Measurements from ENCODE around the gene PGAP2.

DNA sequence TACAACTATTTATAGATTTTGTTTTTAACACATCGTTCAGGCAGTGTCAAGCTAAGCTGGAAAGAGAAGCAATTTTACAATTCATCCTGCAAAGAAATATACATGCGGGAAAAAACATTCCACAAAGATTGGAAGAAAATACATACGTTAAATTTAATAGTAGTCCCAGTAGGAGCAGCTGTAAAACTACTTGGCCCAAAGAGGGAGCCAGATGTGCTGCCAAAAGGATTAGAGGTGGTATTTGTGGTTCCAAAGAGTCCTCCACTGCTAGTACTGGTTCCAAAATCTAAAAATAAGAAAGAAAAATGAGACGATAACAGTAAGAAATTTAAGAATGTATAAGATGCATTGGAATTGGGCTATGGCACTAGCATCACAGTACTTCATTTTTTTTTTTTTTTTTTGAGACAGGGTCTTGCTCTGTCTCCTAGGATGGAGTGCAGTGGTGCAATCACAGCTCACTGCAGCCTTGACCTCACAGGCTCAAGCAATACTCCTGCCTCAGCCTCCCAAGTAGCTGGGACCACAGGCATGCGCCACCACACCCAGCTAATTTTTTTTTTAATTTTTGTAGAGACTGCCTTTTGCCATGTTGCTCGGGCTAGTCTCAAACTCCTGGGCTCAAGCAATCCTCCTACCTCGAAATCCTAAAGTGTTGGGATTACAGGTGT lies 32.5 kb upstream of the PGAP2 start:
- TF ChIP-seq, protein P1, sequence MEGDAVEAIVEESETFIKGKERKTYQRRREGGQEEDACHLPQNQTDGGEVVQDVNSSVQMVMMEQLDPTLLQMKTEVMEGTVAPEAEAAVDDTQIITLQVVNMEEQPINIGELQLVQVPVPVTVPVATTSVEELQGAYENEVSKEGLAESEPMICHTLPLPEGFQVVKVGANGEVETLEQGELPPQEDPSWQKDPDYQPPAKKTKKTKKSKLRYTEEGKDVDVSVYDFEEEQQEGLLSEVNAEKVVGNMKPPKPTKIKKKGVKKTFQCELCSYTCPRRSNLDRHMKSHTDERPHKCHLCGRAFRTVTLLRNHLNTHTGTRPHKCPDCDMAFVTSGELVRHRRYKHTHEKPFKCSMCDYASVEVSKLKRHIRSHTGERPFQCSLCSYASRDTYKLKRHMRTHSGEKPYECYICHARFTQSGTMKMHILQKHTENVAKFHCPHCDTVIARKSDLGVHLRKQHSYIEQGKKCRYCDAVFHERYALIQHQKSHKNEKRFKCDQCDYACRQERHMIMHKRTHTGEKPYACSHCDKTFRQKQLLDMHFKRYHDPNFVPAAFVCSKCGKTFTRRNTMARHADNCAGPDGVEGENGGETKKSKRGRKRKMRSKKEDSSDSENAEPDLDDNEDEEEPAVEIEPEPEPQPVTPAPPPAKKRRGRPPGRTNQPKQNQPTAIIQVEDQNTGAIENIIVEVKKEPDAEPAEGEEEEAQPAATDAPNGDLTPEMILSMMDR (IDR thresholded peaks at IDR 0.05; ENCODE audit: insufficient read depth, low read length) = no peak
- TF ChIP-seq, protein P2, sequence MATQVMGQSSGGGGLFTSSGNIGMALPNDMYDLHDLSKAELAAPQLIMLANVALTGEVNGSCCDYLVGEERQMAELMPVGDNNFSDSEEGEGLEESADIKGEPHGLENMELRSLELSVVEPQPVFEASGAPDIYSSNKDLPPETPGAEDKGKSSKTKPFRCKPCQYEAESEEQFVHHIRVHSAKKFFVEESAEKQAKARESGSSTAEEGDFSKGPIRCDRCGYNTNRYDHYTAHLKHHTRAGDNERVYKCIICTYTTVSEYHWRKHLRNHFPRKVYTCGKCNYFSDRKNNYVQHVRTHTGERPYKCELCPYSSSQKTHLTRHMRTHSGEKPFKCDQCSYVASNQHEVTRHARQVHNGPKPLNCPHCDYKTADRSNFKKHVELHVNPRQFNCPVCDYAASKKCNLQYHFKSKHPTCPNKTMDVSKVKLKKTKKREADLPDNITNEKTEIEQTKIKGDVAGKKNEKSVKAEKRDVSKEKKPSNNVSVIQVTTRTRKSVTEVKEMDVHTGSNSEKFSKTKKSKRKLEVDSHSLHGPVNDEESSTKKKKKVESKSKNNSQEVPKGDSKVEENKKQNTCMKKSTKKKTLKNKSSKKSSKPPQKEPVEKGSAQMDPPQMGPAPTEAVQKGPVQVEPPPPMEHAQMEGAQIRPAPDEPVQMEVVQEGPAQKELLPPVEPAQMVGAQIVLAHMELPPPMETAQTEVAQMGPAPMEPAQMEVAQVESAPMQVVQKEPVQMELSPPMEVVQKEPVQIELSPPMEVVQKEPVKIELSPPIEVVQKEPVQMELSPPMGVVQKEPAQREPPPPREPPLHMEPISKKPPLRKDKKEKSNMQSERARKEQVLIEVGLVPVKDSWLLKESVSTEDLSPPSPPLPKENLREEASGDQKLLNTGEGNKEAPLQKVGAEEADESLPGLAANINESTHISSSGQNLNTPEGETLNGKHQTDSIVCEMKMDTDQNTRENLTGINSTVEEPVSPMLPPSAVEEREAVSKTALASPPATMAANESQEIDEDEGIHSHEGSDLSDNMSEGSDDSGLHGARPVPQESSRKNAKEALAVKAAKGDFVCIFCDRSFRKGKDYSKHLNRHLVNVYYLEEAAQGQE (IDR thresholded peaks at IDR 0.05; ENCODE audit: insufficient replicate concordance, low read depth) = no peak
